Measurements from ENCODE around the gene ASIC2.

The ASIC2 gene

GRCh38 chr17:33242375-33243124 is 50.5 kb downstream of the ASIC2 start:
- no peak for DNase-seq

GRCh38 chr17:33241390-33241789 is 51.7 kb downstream of the ASIC2 start:
- no peak for DNase-seq

GRCh38 chr17:33240362-33240761 is 52.7 kb downstream of the ASIC2 start:
- no peak for DNase-seq

- DNase-seq = no peak
Measured at GRCh38 chr17:33239702-33240101, 53.4 kb downstream of the ASIC2 start.

- peak in 1 of 2 experiments; percentile 18 for DNase-seq
Measured at GRCh38 chr17:33234930-33235685, 58.0 kb downstream of the ASIC2 start.

- DNase-seq = no peak
Measured at GRCh38 chr17:33234233-33234632, 58.9 kb downstream of the ASIC2 start.

- DNase-seq = no peak
Measured at GRCh38 chr17:33233811-33234177, 59.3 kb downstream of the ASIC2 start.

- no peak for DNase-seq
Measured at GRCh38 chr17:33229499-33229898, 63.6 kb downstream of the ASIC2 start.

GRCh38 chr17:33229028-33229427 is 64.1 kb downstream of the ASIC2 start:
- DNase-seq = no peak

GRCh38 chr17:33228548-33228947 is 64.5 kb downstream of the ASIC2 start:
- no peak for DNase-seq

GRCh38 chr17:33227911-33228310 is 65.2 kb downstream of the ASIC2 start:
- no peak for DNase-seq

GRCh38 chr17:33225994-33226393 is 67.1 kb downstream of the ASIC2 start:
- DNase-seq = no peak

GRCh38 chr17:33225509-33225908 is 67.6 kb downstream of the ASIC2 start:
- no peak for DNase-seq

- no peak for DNase-seq
Measured at GRCh38 chr17:33220036-33220435, 73.1 kb downstream of the ASIC2 start.

- no peak for DNase-seq
Measured at GRCh38 chr17:33218698-33219601, 74.1 kb downstream of the ASIC2 start.

GRCh38 chr17:33217891-33218290 is 75.2 kb downstream of the ASIC2 start:
- no peak for DNase-seq

GRCh38 chr17:33214996-33215395 is 78.1 kb downstream of the ASIC2 start:
- no peak for DNase-seq

- no peak for DNase-seq
Measured at GRCh38 chr17:33210285-33210684, 82.8 kb downstream of the ASIC2 start.

GRCh38 chr17:33209671-33210070 is 83.4 kb downstream of the ASIC2 start:
- DNase-seq = no peak

GRCh38 chr17:33207231-33207630 is 85.9 kb downstream of the ASIC2 start:
- no peak for DNase-seq

- no peak for DNase-seq
Measured at GRCh38 chr17:33205552-33205951, 87.5 kb downstream of the ASIC2 start.

- DNase-seq = no peak
Measured at GRCh38 chr17:33204701-33205100, 88.4 kb downstream of the ASIC2 start.

- no peak for DNase-seq
Measured at GRCh38 chr17:33204156-33204555, 88.9 kb downstream of the ASIC2 start.

Data from NCI-H446 (cell line).